Osteocyte (in vitro differentiated cells): ENCODE measurements around the gene BCL7A. TPM values are rescaled to one million over a fixed set of nuclear protein-coding genes. Genes with fewer than 3 reads are reported as not detected.

ENCODE experiments used
- DNase-seq: peaks from one replicate; pipeline ENCODE4 v3.0.0; 2021; ENCODE audit warnings: mixed read lengths; ENCODE audit not compliant: unreplicated experiment; ENCODE audit errors: extremely low spot score
- H3K27ac Mint-ChIP-seq: one replicate; pipeline ENCODE4 v1.8.0; 2021; ENCODE audit warnings: mild to moderate bottlenecking, mixed read lengths; ENCODE audit not compliant: unreplicated experiment
- H3K27me3 Mint-ChIP-seq: one replicate; pipeline ENCODE4 v1.8.0; 2021; ENCODE audit warnings: mixed read lengths; ENCODE audit not compliant: unreplicated experiment
- H3K36me3 Mint-ChIP-seq: one replicate; pipeline ENCODE4 v1.8.0; 2021; ENCODE audit warnings: mixed read lengths; ENCODE audit not compliant: unreplicated experiment
- H3K4me1 Mint-ChIP-seq: one replicate; pipeline ENCODE4 v1.8.0; 2021; ENCODE audit warnings: mixed read lengths; ENCODE audit not compliant: unreplicated experiment
- H3K4me3 Mint-ChIP-seq: one replicate; pipeline ENCODE4 v1.8.0; 2021; ENCODE audit warnings: mild to moderate bottlenecking, moderate library complexity, mixed read lengths; ENCODE audit not compliant: unreplicated experiment
- H3K9me3 Mint-ChIP-seq: one replicate; pipeline ENCODE4 v1.8.0; 2021; ENCODE audit warnings: mixed read lengths; ENCODE audit not compliant: unreplicated experiment
- CTCF ChIP-seq: fragments of 200-600 bp; sonication (generic); IDR thresholded peaks from 2 replicates; pipeline ENCODE4 v1.5.0; 2021; ENCODE audit warnings: antibody characterized with exemption, mild to moderate bottlenecking, moderate library complexity
- total RNA-seq: library from RNA; stranded (reverse); gene quantifications from 2 replicates; pipeline ENCODE4 v1.2.1, GENCODE V29; 2021

Gene BCL7A
- total RNA-seq, 1 donor from 2014 or later = 10.0 TPM

GRCh38 chr12:122093098-122093883 is 71.6 kb downstream of the BCL7A start:
- no peak overlapping the region for H3K4me3 Mint-ChIP-seq
- H3K27ac Mint-ChIP-seq = no peak overlapping the region
- no peaks in the 10 kb centered on the region for H3K9me3 Mint-ChIP-seq
- no peak for DNase-seq
- H3K36me3 Mint-ChIP-seq = peaks cover 1% of the 10 kb centered on the region
- TF ChIP-seq CTCF = no peak
- peaks cover 40% of the 10 kb centered on the region for H3K4me1 Mint-ChIP-seq
- no peaks in the 10 kb centered on the region for H3K27me3 Mint-ChIP-seq

GRCh38 chr12:122094137-122094734 is 72.6 kb downstream of the BCL7A start:
- TF ChIP-seq CTCF = no peak
- H3K4me1 Mint-ChIP-seq = peaks cover 43% of the 10 kb centered on the region
- DNase-seq = no peak
- no peak overlapping the region for H3K27ac Mint-ChIP-seq
- no peaks in the 10 kb centered on the region for H3K27me3 Mint-ChIP-seq
- H3K4me3 Mint-ChIP-seq = no peak overlapping the region
- H3K9me3 Mint-ChIP-seq = no peaks in the 10 kb centered on the region
- H3K36me3 Mint-ChIP-seq = peaks cover 1% of the 10 kb centered on the region

GRCh38 chr12:122094735-122095631 is 73.3 kb downstream of the BCL7A start:
- no peak for DNase-seq
- Mint-ChIP-seq H3K4me3 (no peak overlapping the region), H3K36me3 (peaks cover 1% of the 10 kb centered on the region), H3K27me3 (no peaks in the 10 kb centered on the region), H3K4me1 (peaks cover 49% of the 10 kb centered on the region), H3K9me3 (no peaks in the 10 kb centered on the region), H3K27ac (no peak overlapping the region)
- no peak for TF ChIP-seq CTCF

GRCh38 chr12:122096014-122096413 is 74.3 kb downstream of the BCL7A start:
- Mint-ChIP-seq H3K4me1 (peaks cover 49% of the 10 kb centered on the region), H3K27ac (peak overlapping the region; percentile 27)
- no peak for DNase-seq

More at GRCh38 chr12:122096014-122096413, 74.3 kb downstream of the BCL7A start:
- no peaks in the 10 kb centered on the region for H3K9me3 Mint-ChIP-seq
- TF ChIP-seq CTCF = no peak
- no peaks in the 10 kb centered on the region for H3K36me3 Mint-ChIP-seq
- H3K4me3 Mint-ChIP-seq = no peak overlapping the region
- no peaks in the 10 kb centered on the region for H3K27me3 Mint-ChIP-seq
